ENCODE data around the gene LRWD1. TPM values are rescaled to one million over a fixed set of nuclear protein-coding genes. Genes with fewer than 3 reads are reported as not detected.
"Not testable (repeated sequence)": the region's sequence is repeated elsewhere in the genome, so short reads cannot be mapped to it uniquely, and the experiment has no call there.

Gene LRWD1
- total RNA-seq, 1 donor from 2014 or later = 30.7 TPM

- intact Hi-C loops (cut with micrococcal nuclease) = not testable (repeated sequence)
Measured at GRCh38 chr7:102493220-102493935, 28.6 kb downstream of the LRWD1 start.

DNA sequence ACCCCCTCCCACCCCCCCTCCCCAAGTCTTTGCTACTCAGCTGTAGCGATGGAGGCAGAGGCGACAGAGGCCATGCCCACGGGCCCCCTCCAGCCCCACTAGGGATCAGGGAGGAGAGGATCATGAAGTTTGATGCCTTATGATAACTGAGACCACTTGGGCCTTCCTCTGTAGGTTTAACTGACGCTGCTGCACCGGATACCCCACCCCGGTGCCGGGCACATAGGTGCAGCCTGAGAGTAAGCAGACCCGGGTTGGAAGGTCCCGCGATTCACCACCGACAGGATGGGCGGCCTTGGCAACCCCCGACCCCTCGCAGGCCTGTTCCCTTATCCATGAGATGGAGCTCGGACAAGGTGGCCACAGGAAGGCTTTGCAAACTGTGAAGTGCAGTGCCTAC lies 29.2 kb downstream of the LRWD1 start:
- intact Hi-C loops (cut with micrococcal nuclease) = not testable (repeated sequence)

DNA sequence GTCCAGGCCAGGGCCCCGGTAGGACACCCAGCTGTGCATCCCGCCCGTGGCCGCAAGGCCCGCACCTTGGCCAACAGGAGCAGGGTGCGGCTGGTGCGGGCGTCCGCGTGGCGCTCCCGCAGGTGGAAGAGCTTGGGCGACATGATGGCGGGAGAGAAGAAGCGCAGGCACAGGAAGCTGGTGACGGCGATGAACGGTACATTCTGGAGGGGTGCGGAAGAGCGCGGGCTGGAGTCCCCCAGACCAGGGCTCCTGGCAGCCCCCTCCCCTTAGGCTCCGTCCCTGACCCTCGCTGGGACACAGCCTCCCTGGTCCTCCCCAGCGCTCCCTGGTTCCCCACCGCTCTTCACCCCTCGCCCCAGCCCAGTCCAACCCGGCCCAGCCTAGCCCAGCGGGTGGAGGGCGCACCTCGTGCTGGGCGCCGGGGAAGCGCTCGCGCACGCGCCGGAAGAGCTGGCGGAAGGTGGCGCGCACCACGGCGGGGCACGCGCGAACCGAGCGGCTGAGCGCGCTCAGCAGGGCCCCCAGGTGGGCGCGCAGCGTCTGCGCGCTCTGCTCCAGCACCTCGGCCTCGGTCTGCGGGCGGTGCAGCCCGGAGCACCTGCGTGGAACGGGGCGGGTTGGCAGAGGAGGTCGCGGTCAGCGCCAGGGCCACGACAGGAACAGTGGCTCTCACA lies 29.8 kb downstream of the LRWD1 start:
- intact Hi-C loops (cut with micrococcal nuclease) = not testable (repeated sequence)

- intact Hi-C loops (cut with micrococcal nuclease) = not testable (repeated sequence)
Measured at GRCh38 chr7:102496861-102497260, 32.1 kb downstream of the LRWD1 start.

- intact Hi-C loops (cut with micrococcal nuclease) = not testable (repeated sequence)
Measured at GRCh38 chr7:102497308-102497707, 32.5 kb downstream of the LRWD1 start.

GRCh38 chr7:102498321-102498720 lies 33.5 kb downstream of the LRWD1 start:
- intact Hi-C loops (cut with micrococcal nuclease) = not testable (repeated sequence)

- intact Hi-C loops (cut with micrococcal nuclease) = not testable (repeated sequence)
Measured at GRCh38 chr7:102503141-102503540, 38.4 kb downstream of the LRWD1 start.

GRCh38 chr7:102505298-102506185 lies 40.8 kb downstream of the LRWD1 start:
- intact Hi-C loops (cut with micrococcal nuclease) = not testable (repeated sequence)

DNA sequence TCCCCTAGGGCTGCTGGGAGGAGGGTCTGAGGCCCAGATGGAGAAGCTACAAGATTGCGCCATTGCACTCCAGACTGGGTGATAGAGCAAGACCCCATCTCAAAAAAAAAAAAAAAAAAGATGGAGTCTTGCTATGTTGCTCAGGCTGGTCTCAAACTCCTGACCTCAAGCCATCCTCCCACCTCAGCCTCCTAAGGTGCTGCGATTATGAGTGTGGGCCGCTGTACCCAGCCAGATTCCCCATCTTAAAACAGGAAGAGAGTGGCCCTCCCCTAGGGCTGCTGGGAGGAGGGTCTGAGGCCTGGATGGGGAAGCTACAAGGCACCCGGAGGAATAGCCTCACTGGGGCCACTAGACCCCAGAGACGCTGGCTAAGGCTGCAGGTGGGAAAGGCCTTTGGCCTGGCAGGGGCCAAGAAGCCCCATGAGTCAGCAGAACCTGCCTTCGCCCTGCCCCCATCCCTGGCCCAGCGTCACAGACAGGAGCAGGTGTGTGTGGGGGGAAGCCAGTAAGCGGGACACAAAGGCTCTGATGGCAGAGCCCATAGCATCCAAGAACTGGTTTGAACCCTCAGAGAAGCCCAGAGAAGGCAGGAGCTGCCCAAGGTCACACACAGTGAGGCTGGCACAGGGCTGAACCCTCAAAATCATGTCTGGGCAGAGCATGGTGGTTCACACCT lies 42.8 kb downstream of the LRWD1 start:
- intact Hi-C loops (cut with micrococcal nuclease) = not testable (repeated sequence)

GRCh38 chr7:102510575-102510974 lies 45.8 kb downstream of the LRWD1 start:
- intact Hi-C loops (cut with micrococcal nuclease) = not testable (repeated sequence)

DNA sequence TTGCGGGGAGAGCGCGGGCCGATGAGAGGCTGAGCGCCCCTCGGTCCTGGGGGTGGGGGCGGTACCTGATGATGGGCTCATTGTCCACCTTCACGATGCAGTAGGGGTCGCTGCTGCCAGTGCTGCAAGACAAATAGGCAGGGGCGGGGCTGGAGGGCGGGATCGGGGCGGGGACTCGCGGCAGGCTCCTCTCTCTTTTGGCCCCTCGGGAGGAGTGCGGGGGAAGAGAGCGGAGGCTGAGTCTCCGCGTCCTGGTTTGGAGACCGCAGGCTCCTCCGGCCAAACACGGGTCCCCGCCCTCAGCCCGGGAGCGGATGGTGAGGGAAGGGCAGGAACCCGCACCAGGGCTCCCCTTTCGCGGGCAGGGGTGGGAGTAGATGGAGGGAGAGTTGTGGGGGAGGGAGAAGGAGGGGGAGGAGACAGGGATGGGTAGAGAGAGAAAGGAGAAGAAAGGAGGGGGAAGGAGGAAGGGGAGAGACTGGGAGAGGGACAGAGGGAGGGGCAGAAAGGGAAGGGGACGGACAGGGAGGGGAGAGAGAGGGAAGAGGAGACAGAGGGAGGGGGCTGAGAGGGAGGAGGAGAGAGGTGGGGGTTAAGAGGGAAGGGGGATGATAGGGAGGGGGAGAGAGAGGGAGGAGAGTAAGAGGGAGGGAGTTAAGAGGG lies 47.2 kb downstream of the LRWD1 start:
- intact Hi-C loops (cut with micrococcal nuclease) = not testable (repeated sequence)

- intact Hi-C loops (cut with micrococcal nuclease) = not testable (repeated sequence)
Measured at GRCh38 chr7:102512642-102513221, 47.9 kb downstream of the LRWD1 start.

GRCh38 chr7:102514881-102515721 lies 50.3 kb downstream of the LRWD1 start:
- intact Hi-C loops (cut with micrococcal nuclease) = not testable (repeated sequence)

DNA sequence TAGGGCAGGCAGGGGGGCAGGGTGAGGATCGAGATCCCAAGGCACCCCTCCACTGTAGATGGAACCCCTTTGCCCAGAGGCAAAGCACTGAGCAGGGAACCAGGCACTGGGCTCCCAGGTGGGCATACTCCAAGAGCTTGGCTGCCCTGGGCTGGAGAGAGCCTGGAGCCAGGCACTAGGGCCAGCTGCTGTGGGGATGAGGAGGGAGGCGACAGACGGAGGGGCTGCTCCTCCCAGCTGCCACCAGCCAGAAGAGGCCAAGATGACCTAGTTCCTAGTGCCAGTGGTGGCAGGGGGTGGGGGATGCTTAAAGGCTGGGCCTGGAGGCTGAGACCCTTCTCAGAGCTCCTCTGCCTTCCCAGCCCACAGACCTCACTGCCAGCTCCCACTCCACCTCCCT lies 51.1 kb downstream of the LRWD1 start:
- intact Hi-C loops (cut with micrococcal nuclease) = not testable (repeated sequence)

- intact Hi-C loops (cut with micrococcal nuclease) = not testable (repeated sequence)
Measured at GRCh38 chr7:102516951-102517350, 52.2 kb downstream of the LRWD1 start.

DNA sequence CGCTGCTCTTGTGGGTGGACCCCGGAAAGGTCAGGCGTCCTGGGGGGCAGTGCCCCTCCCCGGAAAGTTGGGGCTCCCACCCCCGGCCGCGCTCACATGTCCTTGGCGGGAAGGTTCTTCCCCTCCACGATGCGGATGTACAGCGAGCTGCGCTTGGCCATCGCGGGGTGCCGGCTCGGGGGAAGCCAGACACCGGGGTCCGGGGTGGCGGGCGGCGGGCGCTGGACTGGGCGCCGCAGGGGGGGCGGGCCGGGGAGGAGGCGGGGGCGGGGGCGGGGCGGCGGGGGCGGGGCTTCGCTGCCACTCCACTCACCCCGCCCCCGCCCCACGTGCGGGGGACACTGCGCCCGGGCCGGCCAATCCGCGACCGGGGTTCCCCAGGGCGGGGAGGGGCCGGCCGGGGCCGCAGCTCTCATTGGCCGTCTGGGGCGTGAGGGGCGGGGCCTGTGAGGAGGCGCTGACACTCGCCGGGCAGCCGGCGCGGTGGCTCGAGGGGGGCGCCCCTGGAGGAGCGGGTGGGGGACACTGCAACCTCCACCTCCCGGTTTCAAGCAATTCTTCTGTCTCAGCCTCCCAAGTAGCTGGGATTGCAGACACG lies 52.9 kb downstream of the LRWD1 start, which contains the start of gene RASA4B:
TSS of gene RASA4B (minus strand) at position 228 of the 598 bp plus-strand sequence. CDS start at position 161, 67 bp downstream.
- intact Hi-C loops (cut with micrococcal nuclease) = not testable (repeated sequence)

GRCh38 chr7:102520797-102521196 lies 56.0 kb downstream of the LRWD1 start:
- intact Hi-C loops (cut with micrococcal nuclease) = not testable (repeated sequence)

Measured in T-helper 1 cell treated with Interleukin-12 subunit alpha and Interleukin-12 subunit beta and Interleukin-4 antibody, amounts not matched to agents 30 ng/mL and 1 ng/mL, for 36 hours (primary cell).